ENCODE measurements around the gene DDA1.
A peak's percentile ranks its signal among the peaks of the same experiment; 100 is the strongest.

The DDA1 gene

GRCh38 chr19:17312189-17313113, 3.1 kb downstream of the DDA1 start:
- no peak for DNase-seq (ENCODE audit: low spot score)

GRCh38 chr19:17314007-17314593, 4.7 kb downstream of the DDA1 start:
- DNase-seq (ENCODE audit: low spot score) = no peak

DNA sequence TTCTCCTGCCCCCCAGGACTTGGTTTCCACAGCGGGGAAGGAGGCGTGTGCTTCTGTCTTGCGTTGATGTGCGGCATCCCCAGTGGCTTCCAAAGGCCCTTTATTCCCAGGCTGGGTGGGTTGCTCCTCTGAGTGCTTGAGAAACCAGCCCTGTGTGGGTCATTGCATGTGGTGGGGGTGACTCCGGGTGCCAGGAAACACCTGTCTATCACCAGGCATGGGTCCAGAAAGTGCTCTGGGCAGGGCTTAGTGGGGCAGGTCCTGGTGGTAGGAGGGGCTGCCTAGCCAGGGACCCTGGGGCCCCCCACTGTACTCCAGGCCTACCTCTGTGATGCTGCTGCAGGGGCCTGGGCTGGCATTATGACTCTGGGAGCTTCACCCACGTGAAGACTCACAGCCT, 9.6 kb downstream of the DDA1 start:
- no peak for DNase-seq (ENCODE audit: low spot score)

DNA sequence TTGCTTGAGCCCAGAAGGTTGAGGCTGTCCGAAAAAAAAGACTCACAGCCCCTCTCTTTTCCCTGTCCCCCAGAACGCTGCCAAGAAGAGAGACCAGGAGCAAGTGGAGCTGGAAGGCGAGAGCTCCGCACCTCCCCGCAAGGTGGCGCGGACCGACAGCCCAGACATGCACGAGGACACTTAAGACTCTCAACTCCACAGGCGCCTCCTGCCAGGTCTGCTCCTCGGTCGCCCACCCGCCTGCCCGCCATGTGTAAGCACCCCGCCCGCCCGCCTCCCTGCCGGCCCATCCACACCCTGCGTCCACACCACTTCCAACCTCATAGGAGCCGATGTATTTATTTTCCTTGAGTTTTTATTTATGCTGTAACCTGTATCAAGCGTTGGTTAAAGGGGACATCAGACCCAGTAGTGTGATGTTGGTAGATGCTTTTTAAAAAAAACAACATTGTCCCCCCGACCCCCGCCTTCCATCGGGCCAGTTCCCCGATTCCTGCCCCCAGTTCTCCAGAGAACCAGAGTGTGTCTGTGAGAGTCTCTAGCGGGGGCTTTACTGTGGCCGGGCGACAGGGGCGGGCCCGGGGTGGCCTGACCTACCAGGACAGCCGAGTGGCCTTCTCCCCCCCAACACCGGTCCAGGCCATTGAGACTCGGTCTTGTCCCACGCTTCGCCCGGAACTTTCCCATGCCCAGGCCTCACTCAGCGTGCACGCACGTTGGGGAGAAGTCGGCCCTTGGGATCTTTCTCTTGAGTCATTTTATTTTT, 10.3 kb downstream of the DDA1 start:
- DNase-seq (ENCODE audit: low spot score) = no peak

DNA sequence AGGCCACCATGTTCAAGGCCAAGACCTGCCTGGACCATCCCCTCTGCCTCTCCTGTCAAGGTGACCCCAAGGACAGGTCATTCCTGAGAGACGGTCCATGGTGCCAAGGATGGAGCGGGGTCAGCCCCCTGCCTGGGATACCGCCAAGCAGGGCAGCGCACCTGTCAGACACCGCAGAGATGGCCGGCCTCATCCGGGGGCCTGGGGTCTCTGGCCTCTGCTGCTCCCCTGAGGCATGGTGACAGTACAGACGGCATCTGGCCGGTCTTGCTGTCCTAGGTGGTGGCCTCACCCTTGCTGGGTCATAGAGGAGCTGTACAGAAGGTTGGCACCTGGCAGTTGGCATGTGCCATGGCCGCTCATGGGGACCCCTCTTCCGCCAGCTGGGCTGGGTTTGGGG, 11.1 kb downstream of the DDA1 start:
- DNase-seq (ENCODE audit: low spot score) = no peak

GRCh38 chr19:17321655-17322489, 12.5 kb downstream of the DDA1 start:
- no peak for DNase-seq (ENCODE audit: low spot score)

- DNase-seq (ENCODE audit: low spot score) = no peak
Observed at GRCh38 chr19:17322854-17323253, 13.5 kb downstream of the DDA1 start.

DNA sequence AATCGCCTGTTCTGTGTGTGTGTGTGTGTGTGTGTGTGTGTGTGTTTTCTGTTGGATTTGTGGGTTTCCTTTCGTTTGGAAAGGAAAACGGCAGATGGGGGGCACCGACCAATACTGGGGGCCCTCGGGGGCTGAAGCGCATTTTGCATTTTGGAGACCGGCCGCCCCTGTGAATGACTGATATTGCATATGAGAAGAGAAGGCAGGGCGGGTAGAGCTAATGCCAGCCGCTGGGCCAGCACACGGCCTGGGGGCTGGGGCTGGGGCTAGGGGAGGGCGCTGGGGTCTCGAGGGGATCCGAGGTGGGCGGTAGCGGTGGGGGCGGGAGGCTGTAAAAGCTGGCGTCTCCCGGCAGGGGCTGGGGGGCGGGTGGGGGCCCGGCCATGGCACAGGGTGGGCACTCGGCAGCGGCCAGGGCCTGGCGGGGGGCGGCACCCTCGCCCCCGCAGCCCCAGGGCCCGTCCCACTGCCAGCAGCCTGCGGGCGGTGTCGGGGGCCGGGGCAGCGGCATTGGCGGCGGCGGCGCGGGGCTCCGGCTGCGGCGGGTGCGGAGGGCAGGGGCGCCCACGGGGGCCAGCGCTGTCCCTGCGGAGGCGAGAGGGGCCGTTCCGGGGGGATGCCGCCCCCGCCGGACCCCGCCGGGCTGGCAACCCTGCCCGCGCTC, 14.1 kb downstream of the DDA1 start:
- no peak for DNase-seq (ENCODE audit: low spot score)

DNA sequence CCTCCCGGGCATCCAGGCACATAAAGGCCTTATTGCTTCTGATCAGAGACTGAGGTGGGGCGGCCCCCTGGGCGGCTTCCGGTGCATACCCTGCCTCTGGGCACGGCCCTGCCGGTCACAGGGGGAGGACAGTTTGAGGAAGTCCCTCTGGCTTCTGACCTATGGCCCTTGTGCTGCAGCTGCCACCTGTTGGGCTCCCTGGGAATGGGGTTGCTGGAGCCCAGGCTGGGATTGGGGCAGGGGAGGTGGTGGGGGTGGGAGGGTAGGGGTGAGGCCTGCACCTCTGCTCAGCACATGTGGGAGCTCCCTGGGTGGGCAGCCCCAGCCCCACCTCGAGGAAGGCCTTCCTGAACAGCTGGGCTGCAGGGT, 14.6 kb downstream of the DDA1 start:
- no peak for DNase-seq (ENCODE audit: low spot score)

DNA sequence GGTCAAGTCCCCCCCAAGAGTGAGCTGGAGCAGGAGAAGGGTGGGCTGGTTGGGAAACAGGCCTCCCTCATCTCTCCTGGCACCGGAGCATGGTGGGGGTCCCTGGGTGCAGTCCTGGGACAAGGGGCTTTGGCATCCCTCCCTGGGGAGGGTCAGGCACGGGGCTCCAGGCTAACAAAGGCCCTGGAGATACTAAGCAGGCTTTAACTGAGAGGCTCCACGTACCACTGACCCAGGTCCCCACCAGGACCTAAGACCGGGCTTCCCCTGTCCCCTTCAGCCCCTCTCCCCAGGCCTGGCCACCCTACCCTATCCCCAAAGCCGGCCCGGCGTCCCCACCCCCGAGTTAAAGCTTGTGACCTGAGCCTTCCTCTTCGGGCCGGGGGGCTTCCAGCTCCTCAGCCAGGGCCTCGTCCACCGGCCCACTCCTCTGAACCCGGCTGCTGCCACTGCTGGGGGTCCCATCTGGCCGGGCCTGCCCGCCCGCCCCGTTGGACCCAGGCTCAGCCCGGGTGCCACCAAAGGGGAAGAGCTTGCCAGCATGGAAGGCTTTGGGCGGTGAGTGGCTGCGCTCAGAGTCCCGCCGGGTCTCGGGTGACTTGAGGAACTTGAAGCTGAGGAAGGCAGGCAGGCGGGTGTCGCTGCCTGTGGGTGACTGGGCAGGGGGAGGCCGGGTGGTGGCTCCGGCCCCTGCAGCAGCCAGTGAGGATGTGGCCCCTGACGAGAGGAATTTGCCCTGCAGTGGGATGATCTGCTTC, 15.2 kb downstream of the DDA1 start:
- no peak for DNase-seq (ENCODE audit: low spot score)

DNA sequence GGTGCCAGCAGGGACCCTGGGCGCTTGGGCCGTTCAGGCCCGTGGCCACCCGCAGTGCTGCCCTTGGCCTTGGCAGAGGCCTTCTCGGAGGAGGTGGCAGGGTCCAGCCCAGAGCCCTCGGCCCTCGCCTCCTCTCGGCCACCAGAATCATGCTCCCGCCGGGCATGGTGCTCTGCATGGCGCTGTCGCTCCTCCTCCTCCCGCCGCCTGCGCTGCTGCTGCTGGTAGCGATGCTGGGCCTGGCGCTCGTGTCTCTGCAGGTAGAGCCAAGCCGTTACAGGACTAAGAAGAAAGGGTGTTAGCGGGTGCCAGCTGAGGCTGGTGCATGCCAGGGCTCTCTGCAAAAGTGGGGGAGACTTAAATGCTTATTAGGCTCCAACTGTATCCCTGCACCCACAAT, 15.8 kb downstream of the DDA1 start:
- no peak for DNase-seq (ENCODE audit: low spot score)

- no peak for DNase-seq (ENCODE audit: low spot score)
Observed at GRCh38 chr19:17325881-17326594, 16.7 kb downstream of the DDA1 start.

GRCh38 chr19:17326595-17326966, 17.2 kb downstream of the DDA1 start:
- DNase-seq (ENCODE audit: low spot score) = no peak

DNA sequence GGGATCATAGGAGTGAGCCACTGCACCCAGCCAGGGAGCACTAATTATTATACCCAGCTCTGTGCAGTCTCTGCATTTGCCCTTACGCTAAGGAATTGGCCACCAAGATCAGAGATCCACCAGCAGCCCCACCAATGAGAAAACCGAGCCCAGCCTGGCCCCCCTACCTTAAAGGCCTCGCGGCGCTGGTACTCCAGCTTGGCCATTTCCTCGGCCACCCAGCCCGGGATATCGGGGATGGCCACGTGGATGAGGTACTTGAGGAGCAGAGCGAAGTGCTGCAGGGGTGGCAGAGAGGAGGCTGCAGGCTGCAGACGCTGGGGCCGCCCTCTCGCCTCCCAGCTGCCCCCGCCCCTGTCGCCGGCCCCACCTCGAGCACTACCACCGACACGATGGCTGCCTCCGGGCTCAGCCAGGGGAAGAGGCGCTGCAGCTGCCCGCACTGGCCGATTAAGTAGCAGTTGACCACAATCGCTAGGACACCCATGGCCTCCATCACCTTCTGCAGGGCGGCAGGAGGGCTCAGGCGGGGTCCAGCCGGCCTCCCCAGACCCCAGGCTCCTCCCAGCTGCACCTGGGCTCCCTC, 17.8 kb downstream of the DDA1 start:
- no peak for DNase-seq (ENCODE audit: low spot score)

DNA sequence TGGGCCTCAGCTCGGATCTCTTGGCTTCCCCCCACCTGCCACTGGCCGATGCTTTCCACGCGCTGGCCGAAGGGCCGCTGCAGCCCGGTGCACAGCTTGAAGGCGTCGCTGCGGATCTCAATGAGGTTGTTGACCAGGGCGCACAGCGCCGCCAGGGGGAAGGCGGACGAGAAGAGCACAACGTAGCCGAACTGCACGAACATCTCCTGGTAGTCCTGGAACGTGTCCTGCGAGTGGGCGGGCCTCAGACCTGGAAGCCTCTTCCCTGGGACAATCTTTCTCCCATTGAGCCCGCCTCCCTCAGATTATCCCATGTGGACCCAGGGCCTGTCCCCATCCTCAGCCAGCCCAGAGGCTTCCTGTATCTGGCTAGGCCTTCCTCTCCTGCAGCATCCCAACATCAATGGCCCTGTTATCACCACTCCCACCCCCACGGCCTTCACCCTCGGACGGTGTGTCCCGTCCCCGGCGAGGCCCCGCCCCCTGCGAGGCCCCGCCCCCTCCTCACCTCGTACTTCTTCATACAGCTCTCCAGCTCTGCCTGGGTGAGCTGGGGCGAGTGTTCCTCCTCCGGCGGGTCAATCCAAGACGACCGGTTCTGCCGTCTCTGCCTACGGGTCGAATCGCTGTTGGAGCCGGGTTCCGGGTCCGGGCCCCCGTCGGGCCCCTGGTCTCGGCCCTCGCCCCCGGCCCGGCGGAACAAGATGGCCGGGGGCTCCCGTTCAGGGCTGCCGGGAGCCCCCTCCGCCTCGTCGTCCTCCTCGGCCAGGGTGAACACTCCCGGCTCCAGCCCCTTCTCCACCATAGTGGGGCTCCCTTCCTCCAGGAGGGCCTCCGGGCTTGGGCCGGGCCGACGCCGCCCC, 18.5 kb downstream of the DDA1 start:
- peak; percentile 37 for DNase-seq (ENCODE audit: low spot score)

GRCh38 chr19:17328517-17329365, 19.4 kb downstream of the DDA1 start:
- DNase-seq (ENCODE audit: low spot score) = no peak

- DNase-seq (ENCODE audit: low spot score) = no peak
Observed at GRCh38 chr19:17329366-17330261, 20.3 kb downstream of the DDA1 start.
